ENCODE results near the gene DIPK1A.

Gene DIPK1A

DNA sequence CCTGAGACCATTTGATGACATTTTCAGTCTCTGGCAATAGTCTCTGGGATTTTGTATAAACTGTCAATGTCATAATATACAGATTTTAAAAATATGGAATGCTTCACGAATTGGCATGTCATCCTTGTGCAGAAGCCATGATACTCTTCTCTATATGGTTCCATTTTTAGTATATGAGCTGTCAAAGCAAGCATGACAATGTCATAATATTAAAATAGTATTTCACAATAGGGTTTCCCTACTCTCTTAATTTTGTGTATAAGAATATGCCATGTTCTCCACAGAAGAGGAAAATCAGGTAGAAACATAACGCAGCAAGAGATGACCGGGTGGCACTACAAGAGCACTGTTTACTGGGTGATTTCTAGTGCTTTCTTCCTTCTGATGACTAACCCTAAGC lies 8.3 kb upstream of the DIPK1A start:
- no peaks in the 10 kb centered on the region for H3K36me3 Mint-ChIP-seq (ENCODE audit: low read depth)
- peaks cover 46% of the 10 kb centered on the region for H3K4me1 Mint-ChIP-seq (ENCODE audit: low read depth)
- no peak for DNase-seq
- no peak overlapping the region for H3K4me3 Mint-ChIP-seq
- H3K27me3 Mint-ChIP-seq = no peaks in the 10 kb centered on the region
- H3K27ac Mint-ChIP-seq = no peak overlapping the region
- no peaks in the 10 kb centered on the region for H3K9me3 Mint-ChIP-seq

- no peak for DNase-seq
- no peak overlapping the region for H3K4me3 Mint-ChIP-seq
- H3K36me3 Mint-ChIP-seq (ENCODE audit: low read depth) = no peaks in the 10 kb centered on the region
- H3K4me1 Mint-ChIP-seq (ENCODE audit: low read depth) = peaks cover 39% of the 10 kb centered on the region
- H3K27me3 Mint-ChIP-seq = no peaks in the 10 kb centered on the region
- no peaks in the 10 kb centered on the region for H3K9me3 Mint-ChIP-seq
- H3K27ac Mint-ChIP-seq = no peak overlapping the region
Observed at GRCh38 chr1:92968138-92969032, 7.1 kb upstream of the DIPK1A start.

DNA sequence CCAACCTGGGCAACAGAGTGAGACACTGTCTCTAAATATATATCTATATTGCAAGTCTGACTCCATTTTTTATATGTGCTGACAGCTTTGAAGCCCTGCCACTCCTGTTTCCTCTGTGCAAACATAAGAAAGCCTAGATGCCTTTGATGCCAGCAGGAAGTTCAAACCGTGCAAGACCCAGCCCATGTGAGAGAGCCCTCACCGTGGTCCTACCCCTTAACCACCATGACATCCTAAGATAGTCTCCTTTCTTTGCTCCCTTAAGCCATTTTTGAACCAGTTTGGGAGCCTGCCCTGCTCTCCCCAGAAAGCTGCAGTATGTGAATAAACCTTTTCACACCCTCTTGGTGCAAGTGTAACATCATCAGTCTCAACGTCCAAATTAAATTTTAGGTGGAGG lies 3.7 kb upstream of the DIPK1A start:
- Mint-ChIP-seq H3K4me1 (ENCODE audit: low read depth) (peaks cover 28% of the 10 kb centered on the region), H3K27ac (no peak overlapping the region), H3K9me3 (no peaks in the 10 kb centered on the region), H3K4me3 (no peak overlapping the region), H3K27me3 (no peaks in the 10 kb centered on the region), H3K36me3 (ENCODE audit: low read depth) (peaks cover 8% of the 10 kb centered on the region)
- no peak for DNase-seq

- no peak for DNase-seq
- H3K4me3 Mint-ChIP-seq = no peak overlapping the region
- peaks cover 24% of the 10 kb centered on the region for H3K4me1 Mint-ChIP-seq (ENCODE audit: low read depth)
Observed at GRCh38 chr1:92964316-92964715, 3.1 kb upstream of the DIPK1A start.

DNA sequence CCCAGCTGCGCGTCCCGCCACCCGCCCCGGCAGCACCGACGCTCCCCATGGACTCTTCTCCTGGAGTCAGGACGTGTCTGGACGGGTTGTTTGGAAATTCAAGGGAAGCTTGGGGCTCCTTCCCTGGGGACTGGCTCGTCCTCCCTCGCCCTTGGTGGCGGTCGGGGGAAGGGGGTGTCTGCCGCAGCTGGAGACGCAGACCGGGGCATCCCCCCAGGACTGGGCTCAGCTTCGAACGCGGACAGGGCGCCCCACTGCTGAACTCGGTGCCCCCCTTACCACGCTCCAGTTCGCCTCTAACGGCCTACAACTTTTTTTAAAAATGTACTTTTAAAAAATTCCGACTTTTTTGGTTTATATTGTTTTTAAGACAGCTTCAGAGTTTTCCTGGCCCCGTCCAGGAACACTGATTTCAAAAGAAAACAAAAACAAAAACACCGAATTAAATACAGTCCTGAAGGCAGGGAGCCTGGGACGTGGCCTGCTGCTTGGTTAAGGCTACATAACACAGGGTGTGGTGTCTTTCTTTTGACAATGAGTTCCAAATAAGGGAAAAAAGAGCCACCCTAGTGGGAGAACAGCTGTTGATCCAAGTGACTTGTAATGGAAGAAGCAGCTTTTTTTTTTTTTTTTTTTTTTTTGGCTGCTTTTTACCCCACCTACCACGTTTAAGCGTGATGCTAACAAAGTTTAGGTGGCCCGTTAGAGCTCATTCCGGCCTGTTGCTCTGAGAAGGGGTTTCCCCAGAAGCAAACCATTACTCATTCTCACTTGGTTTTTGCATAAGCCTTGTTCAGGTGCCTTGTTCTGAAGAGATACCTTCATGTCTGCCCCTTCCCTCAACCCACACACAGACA lies 862 bp upstream of the DIPK1A start:
- Mint-ChIP-seq H3K9me3 (no peaks in the 10 kb centered on the region), H3K4me3 (no peak overlapping the region), H3K4me1 (ENCODE audit: low read depth) (peaks cover 31% of the 10 kb centered on the region), H3K36me3 (ENCODE audit: low read depth) (peaks cover 8% of the 10 kb centered on the region), H3K27ac (no peak overlapping the region), H3K27me3 (no peaks in the 10 kb centered on the region)
- DNase-seq = peak; percentile 63

More at GRCh38 chr1:92964316-92964715, 3.1 kb upstream of the DIPK1A start:
- Mint-ChIP-seq H3K27me3 (no peaks in the 10 kb centered on the region), H3K36me3 (ENCODE audit: low read depth) (peaks cover 8% of the 10 kb centered on the region), H3K27ac (no peak overlapping the region), H3K9me3 (no peaks in the 10 kb centered on the region)

DNA sequence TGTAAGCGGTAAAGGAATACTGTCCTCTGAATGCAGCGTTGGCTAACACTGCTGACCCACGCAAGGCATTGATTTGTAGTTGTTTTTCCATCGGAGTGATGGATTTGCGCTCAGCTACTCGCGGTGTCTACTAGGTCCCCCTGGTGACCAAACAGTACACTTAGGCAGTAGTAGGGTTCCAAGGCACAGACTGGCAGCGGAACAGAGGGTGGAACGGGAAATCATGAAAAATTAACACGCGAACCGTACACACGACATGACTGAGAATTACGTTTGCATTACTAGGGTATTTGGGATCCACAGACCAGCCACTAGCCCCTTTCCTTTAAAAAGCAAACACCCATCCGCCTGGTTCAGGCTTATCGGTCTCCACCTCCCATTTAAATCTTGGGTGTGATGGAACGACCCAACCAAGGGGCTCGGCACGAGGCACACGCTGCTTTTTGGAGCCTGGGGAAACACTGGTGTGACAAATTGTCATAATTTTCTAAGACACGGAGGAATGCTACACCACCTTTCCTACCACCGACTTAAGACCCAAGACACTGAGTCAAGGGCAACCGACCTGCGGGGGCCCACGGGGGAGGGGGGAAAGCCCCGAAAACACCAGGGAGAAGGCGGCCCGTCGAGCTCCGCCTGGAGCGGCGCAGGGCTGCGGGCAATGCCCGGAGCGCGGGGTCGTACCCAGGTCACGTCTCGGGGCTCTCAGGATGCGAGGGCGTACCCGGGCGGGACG lies 699 bp downstream of the DIPK1A start:
- no peaks in the 10 kb centered on the region for H3K27me3 Mint-ChIP-seq
- peaks cover 8% of the 10 kb centered on the region for H3K36me3 Mint-ChIP-seq (ENCODE audit: low read depth)
- H3K27ac Mint-ChIP-seq = peak overlapping the region; percentile 97
- H3K4me1 Mint-ChIP-seq (ENCODE audit: low read depth) = peaks cover 40% of the 10 kb centered on the region
- H3K9me3 Mint-ChIP-seq = no peaks in the 10 kb centered on the region
- no peak for DNase-seq
- H3K4me3 Mint-ChIP-seq = peak overlapping the region; percentile 88

DNA sequence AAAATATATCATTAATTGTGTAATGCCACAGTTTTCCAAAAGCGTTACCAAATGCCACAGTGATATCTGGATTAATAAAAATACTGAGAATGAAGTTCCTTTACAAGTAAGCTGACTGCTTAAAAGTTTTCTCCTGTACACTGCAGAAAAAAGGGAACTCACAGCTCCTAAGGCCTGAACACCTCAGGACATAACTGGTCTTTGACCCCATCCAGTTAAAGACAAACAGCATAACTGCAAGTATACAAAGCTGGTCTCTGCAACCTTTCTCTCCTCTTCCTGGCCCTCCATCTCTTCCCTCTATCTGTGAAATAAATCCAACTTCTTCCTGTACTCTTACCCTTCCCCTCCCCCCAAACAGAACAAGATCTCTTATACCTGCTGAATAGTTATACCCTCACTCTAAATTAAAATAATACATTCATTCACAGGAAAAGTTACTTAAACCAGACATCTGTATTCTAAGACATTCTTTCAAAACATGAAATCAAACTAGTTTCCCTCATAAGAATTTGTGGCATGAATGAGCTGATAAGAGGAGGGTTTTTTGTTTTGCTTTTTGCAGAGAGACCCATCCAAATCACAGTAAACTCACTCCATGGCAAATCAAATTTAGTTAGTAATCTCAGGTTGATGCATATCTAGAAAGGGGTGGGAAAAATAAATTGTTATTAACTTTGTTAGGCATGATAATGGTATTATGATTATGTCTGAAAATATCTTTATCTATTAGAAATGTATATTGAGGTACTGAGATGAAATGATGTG lies 2.9 kb downstream of the DIPK1A start:
- Mint-ChIP-seq H3K27ac (no peak overlapping the region), H3K4me3 (no peak overlapping the region), H3K9me3 (no peaks in the 10 kb centered on the region), H3K27me3 (no peaks in the 10 kb centered on the region), H3K4me1 (ENCODE audit: low read depth) (peaks cover 53% of the 10 kb centered on the region), H3K36me3 (ENCODE audit: low read depth) (peaks cover 8% of the 10 kb centered on the region)
- no peak for DNase-seq

DNA sequence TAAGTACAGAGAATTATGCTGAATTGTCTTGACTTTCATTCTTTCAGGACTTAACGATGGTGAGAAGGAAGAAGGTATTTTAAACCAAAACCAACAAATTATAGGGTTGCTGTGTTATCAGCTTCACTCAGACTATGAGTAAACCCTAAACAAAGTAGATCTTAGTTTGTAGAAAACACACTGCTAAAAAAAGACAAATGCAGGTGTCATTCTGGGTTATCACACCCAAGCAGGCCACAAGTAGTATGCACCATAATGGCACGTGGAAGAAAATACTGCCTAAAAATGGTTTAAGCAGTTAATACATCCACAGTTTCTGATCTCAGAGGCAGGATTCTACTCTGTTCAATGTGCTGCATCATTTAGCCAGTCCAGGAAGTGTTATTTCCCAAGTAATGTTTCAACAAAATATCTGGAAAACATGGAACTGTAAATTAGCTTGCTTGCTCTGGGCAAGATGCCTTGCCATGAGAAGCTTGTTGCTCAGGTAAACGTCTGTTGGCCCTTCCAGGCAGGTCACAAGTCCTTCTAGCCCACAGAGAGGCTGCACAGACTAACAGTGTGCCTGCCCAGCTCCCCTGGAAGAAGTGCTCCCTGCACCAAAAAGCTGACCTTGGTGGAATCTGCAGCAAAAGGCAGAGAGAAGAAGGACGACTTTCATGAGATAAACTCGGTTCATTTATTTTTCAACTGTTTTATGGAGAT lies 4.1 kb downstream of the DIPK1A start:
- peaks cover 7% of the 10 kb centered on the region for H3K36me3 Mint-ChIP-seq (ENCODE audit: low read depth)
- peak overlapping the region; percentile 16 for H3K4me3 Mint-ChIP-seq
- peak overlapping the region; percentile 81 for H3K27ac Mint-ChIP-seq
- peaks cover 53% of the 10 kb centered on the region for H3K4me1 Mint-ChIP-seq (ENCODE audit: low read depth)
- H3K27me3 Mint-ChIP-seq = no peaks in the 10 kb centered on the region
- no peak for DNase-seq
- H3K9me3 Mint-ChIP-seq = no peaks in the 10 kb centered on the region

DNA sequence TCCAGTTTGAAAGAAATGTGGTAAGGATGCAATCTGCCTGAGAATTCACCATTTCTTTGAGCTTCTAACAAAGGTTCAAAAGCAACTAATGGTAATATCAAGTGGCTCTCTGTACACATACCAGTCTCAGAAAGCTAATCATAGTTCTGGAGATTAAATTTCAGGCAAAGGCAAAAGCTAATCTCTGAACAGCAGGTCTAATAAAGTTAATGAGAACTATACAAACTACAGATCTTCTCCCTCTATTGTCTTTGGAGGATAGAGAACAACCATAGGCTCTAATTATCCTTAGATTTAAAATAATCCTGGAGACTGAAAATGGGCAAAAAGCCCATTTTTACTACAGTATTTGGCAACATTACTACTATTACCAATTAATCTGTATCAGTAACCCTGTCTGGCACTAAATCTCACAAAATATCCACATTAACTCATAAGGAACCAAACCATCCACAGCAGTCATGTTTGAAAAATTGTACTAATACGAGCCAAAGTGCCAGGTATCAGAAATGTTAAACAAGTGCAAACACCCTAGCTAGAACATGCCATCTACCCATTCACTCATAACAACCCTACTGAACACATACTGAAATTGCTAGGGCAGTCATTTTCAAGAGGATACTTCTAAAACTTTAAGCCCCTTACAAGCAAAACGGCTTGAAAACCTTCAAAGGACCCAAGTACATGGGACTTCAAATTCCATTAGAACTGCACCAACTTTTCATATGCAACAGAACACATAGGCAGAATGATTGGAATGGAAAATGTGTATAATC lies 4.8 kb downstream of the DIPK1A start:
- Mint-ChIP-seq H3K9me3 (no peaks in the 10 kb centered on the region), H3K4me1 (ENCODE audit: low read depth) (peaks cover 53% of the 10 kb centered on the region), H3K27ac (peak overlapping the region; percentile 81), H3K36me3 (ENCODE audit: low read depth) (peaks cover 4% of the 10 kb centered on the region), H3K27me3 (no peaks in the 10 kb centered on the region), H3K4me3 (peak overlapping the region; percentile 16)
- DNase-seq = no peak

- Mint-ChIP-seq H3K4me3 (peak overlapping the region; percentile 2), H3K27me3 (no peaks in the 10 kb centered on the region), H3K27ac (peak overlapping the region; percentile 23), H3K36me3 (ENCODE audit: low read depth) (no peaks in the 10 kb centered on the region), H3K4me1 (ENCODE audit: low read depth) (peaks cover 41% of the 10 kb centered on the region), H3K9me3 (no peaks in the 10 kb centered on the region)
- no peak for DNase-seq
Observed at GRCh38 chr1:92953491-92953890, 7.8 kb downstream of the DIPK1A start.

GRCh38 chr1:92952714-92953113 lies 8.5 kb downstream of the DIPK1A start:
- no peaks in the 10 kb centered on the region for H3K36me3 Mint-ChIP-seq (ENCODE audit: low read depth)
- H3K4me3 Mint-ChIP-seq = no peak overlapping the region
- H3K4me1 Mint-ChIP-seq (ENCODE audit: low read depth) = peaks cover 37% of the 10 kb centered on the region
- peak overlapping the region; percentile 23 for H3K27ac Mint-ChIP-seq
- no peaks in the 10 kb centered on the region for H3K27me3 Mint-ChIP-seq
- no peaks in the 10 kb centered on the region for H3K9me3 Mint-ChIP-seq
- DNase-seq = no peak

- H3K4me1 Mint-ChIP-seq (ENCODE audit: low read depth) = peaks cover 29% of the 10 kb centered on the region
- no peaks in the 10 kb centered on the region for H3K9me3 Mint-ChIP-seq
- no peaks in the 10 kb centered on the region for H3K36me3 Mint-ChIP-seq (ENCODE audit: low read depth)
- no peak for DNase-seq
- H3K4me3 Mint-ChIP-seq = no peak overlapping the region
- H3K27ac Mint-ChIP-seq = no peak overlapping the region
- no peaks in the 10 kb centered on the region for H3K27me3 Mint-ChIP-seq
Observed at GRCh38 chr1:92951141-92951582, 10.1 kb downstream of the DIPK1A start.
